HepG2 (cell line): ENCODE results near the gene GJA5. TPM values are rescaled to one million over a fixed set of nuclear protein-coding genes. Genes with fewer than 3 reads are reported as not detected.

Experiments used
- ATAC-seq: fragments of 200-7000 bp; cut with Tn5 transposase; 3 replicates; pipeline ENCODE4 v1.9.1; 2020; ENCODE audit warnings: mild to moderate bottlenecking, moderate library complexity
- BruUV-seq: library from RNA; stranded (reverse); fragments of 400-500 nt; replicated peaks from 2 replicates; lab custom pipeline; 2021; lab: Mats Ljungman, UMichigan
- CTCF ChIA-PET: fragments of 300-600 bp; formaldehyde crosslinking; extraction: SDS; loops from one replicate; lab custom pipeline; 2021; ENCODE audit warnings: low total read pairs, inconsistent platforms, low intra/inter-chr PET ratio; lab: Yijun Ruan, JAX
- POLR2A ChIA-PET: fragments of 350-600 bp; sonication (Branson Sonifier 250); formaldehyde crosslinking; loops from one replicate; lab custom pipeline; 2020; ENCODE audit warnings: antibody characterized with exemption, inconsistent platforms; lab: Yijun Ruan, JAX
- DNase-seq: peaks from one replicate; pipeline ENCODE4 v3.0.0-alpha.2; 2015; ENCODE audit warnings: low spot score
- FAIRE-seq: peaks from 3 replicates; lab custom pipeline; 2011; peaks lifted over from hg19 to GRCh38; lab: Jason Lieb, UNC
- H2AFZ ChIP-seq: one replicate; pipeline ENCODE4 v1.6.1; 2011; ENCODE audit warnings: low read length, inconsistent platforms
- H3K27ac ChIP-seq: fragments of 300-600 bp; 3 replicates; pipeline ENCODE4 v1.8.0; 2011; ENCODE audit warnings: mixed run types, mild to moderate bottlenecking, mixed read lengths, low read length, inconsistent platforms; ENCODE audit not compliant: insufficient read depth; ENCODE audit errors: extremely low read length
- H3K27me3 ChIP-seq, 2 experiments: fragments of 200-600 bp in 1 of 2; 2 replicates in 1 of 2; 3 replicates in 1 of 2; pipeline versions ENCODE4 v1.6.0 to v1.8.0; 2011; ENCODE audit warnings: low read length in 2 of 2, mild to moderate bottlenecking in 2 of 2, moderate library complexity in 2 of 2, inconsistent platforms in 1 of 2; ENCODE audit not compliant: insufficient read depth in 2 of 2, control insufficient read depth in 1 of 2
- H3K36me3 ChIP-seq, 2 experiments: fragments of 200-600 bp in 1 of 2; replicated peaks in 1 of 2; 2 replicates in 1 of 2; 3 replicates in 1 of 2; pipeline versions ENCODE4 v1.5.1 to v1.8.0; 2011; ENCODE audit warnings: low read length in 2 of 2, inconsistent platforms in 1 of 2; ENCODE audit not compliant: insufficient read depth in 2 of 2, control insufficient read depth in 1 of 2
- H3K4me1 ChIP-seq: 2 replicates; pipeline ENCODE4 v1.5.1; 2012; ENCODE audit warnings: low read length, inconsistent platforms; ENCODE audit not compliant: insufficient read depth
- H3K4me2 ChIP-seq: 2 replicates; pipeline ENCODE4 v1.6.0; 2011; ENCODE audit warnings: low read depth, low read length, inconsistent platforms
- H3K4me3 ChIP-seq, 3 experiments: fragments of 200-600 bp in 1 of 3; sonication (generic), shearing (Covaris generic) in 1 of 3; replicated peaks in 1 of 3; 2 replicates each; pipeline ENCODE4 v1.5.1; 2011 to 2016; ENCODE audit warnings: low read length in 3 of 3, inconsistent platforms in 2 of 3, low read depth in 2 of 3, mild to moderate bottlenecking in 2 of 3, control low read depth in 1 of 3, mixed read lengths in 1 of 3; ENCODE audit not compliant: insufficient read depth in 1 of 3
- H3K79me2 ChIP-seq: one replicate; pipeline ENCODE4 v1.6.1; 2011; ENCODE audit warnings: low read length, inconsistent platforms; ENCODE audit not compliant: insufficient read depth
- H3K9ac ChIP-seq: 2 replicates; pipeline ENCODE4 v1.6.0; 2011; ENCODE audit warnings: mild to moderate bottlenecking, low read depth, low read length, inconsistent platforms; ENCODE audit not compliant: insufficient read depth
- H3K9me3 ChIP-seq: 2 replicates; pipeline ENCODE4 v1.5.1; 2012; ENCODE audit warnings: mild to moderate bottlenecking, low read length
- H4K20me1 ChIP-seq: 2 replicates; pipeline ENCODE4 v1.6.0; 2011; ENCODE audit warnings: inconsistent platforms, mild to moderate bottlenecking, low read length, moderate library complexity; ENCODE audit not compliant: insufficient read depth
- FOXC1 ChIP-seq: sonication (generic); formaldehyde crosslinking; IDR thresholded peaks from 2 replicates; pipeline ENCODE4 v1.8.0; 2022; ENCODE audit warnings: mild to moderate bottlenecking, missing genetic modification reagents, borderline replicate concordance
- MEIS1 ChIP-seq: sonication (generic); formaldehyde crosslinking; IDR thresholded peaks from 2 replicates; pipeline ENCODE4 v1.9.0; 2021; ENCODE audit warnings: mild to moderate bottlenecking, missing genetic modification reagents, moderate library complexity, borderline replicate concordance
- REPIN1 ChIP-seq: sonication (generic); formaldehyde crosslinking; IDR thresholded peaks from 2 replicates; pipeline ENCODE4 v1.8.0; 2022; ENCODE audit warnings: missing genetic modification reagents, low read depth, mild to moderate bottlenecking, borderline replicate concordance
- SOX13 ChIP-seq, 3 experiments: fragments of 450-650 bp in 1 of 3; sonication (generic) in 1 of 3; formaldehyde crosslinking in 1 of 3; IDR thresholded peaks in 2 of 3; conservative IDR thresholded peaks in 1 of 3; 2 replicates each; pipeline versions ENCODE4 v1.5.0 to v1.6.1; 2016 to 2020; ENCODE audit warnings: antibody characterized with exemption in 1 of 3, mild to moderate bottlenecking in 1 of 3, missing compliant biosample characterization in 1 of 3, missing genetic modification reagents in 1 of 3, moderate library complexity in 1 of 3
- ZC3H13 ChIP-seq: sonication (generic); formaldehyde crosslinking; IDR thresholded peaks from 2 replicates; pipeline ENCODE4 v1.8.1; 2023; ENCODE audit warnings: mild to moderate bottlenecking, missing genetic modification reagents, moderate library complexity
- ZNF362 ChIP-seq: sonication (generic); formaldehyde crosslinking; IDR thresholded peaks from 2 replicates; pipeline ENCODE4 v1.4.0; 2020; ENCODE audit warnings: missing genetic modification reagents, mild to moderate bottlenecking, borderline replicate concordance
- ZNF660 ChIP-seq: sonication (generic); formaldehyde crosslinking; IDR thresholded peaks from 2 replicates; pipeline ENCODE4 v1.5.1; 2020; ENCODE audit warnings: mild to moderate bottlenecking, low read depth, missing genetic modification reagents, borderline replicate concordance
- ZSCAN25 ChIP-seq: sonication (generic); formaldehyde crosslinking; IDR thresholded peaks from 2 replicates; pipeline ENCODE4 v1.8.0; 2022; ENCODE audit warnings: mild to moderate bottlenecking, missing genetic modification reagents
- WGBS: methylation state at CpG from one replicate; pipeline ENCODE4 v1.1.6; 2017; ENCODE audit warnings: low lambda C conversion rate; 5-methylcytosine and 5-hydroxymethylcytosine counted together
- in situ Hi-C: cut with HindIII; loops from 2 replicates; pipeline ENCODE4 v1.10.0; 2017; ENCODE audit warnings: low pct_unique_long_range_greater_than_20kb; ENCODE audit not compliant: extremely low pct_ligation_motif_present
- intact Hi-C: fragments of 100-400 bp; cut with micrococcal nuclease; formaldehyde crosslinking; loops from one replicate; pipeline ENCODE4 v1.10.0; 2022; ENCODE audit not compliant: unreplicated experiment
- polyA plus RNA-seq, 8 experiments: library from polyadenylated mRNA; depleted of rRNA in 3 of 8; stranded (reverse) in 7 of 8; unstranded in 1 of 8; fragments of >200 nt; fragmentation: Illumina TruSeq in 4 of 8; extraction: Trizol in 4 of 8; gene quantifications; 2 replicates each; pipeline versions ENCODE4 v1.2.1 to v1.2.3, GENCODE V29; 2011 to 2016; ENCODE audit warnings: low read depth in 4 of 8, missing spikeins in 1 of 8, mixed read lengths in 1 of 8; ENCODE audit not compliant: insufficient read depth in 1 of 8
- total RNA-seq, 5 experiments: library from RNA; depleted of rRNA; stranded (reverse); fragments of >200 nt; fragmentation: Illumina TruSeq; extraction: Trizol; gene quantifications; 2 replicates each; pipeline ENCODE4 v1.2.3, GENCODE V29; 2016; ENCODE audit warnings: low read depth in 1 of 5
- TF ChIP-seq, protein P1 (sequence below): sonication (generic); formaldehyde crosslinking; IDR thresholded peaks from 2 replicates; pipeline ENCODE4 v1.4.0; 2020; ENCODE audit warnings: missing genetic modification reagents, borderline replicate concordance
- TF ChIP-seq, protein P2 (sequence below): sonication (generic); formaldehyde crosslinking; IDR thresholded peaks from 2 replicates; pipeline ENCODE4 v1.8.1; 2023; ENCODE audit warnings: mild to moderate bottlenecking, inconsistent platforms, moderate library complexity, missing genetic modification reagents, borderline replicate concordance

GJA5 gene
- total and polyA plus RNA-seq, 2 of the 13 experiments (the other 11 are each of a cell fraction or from before 2014, with no cell fraction given), result not detected

- TF ChIP-seq FOXC1 (CRISPR knock-in tag), result no peak
These were observed 38.7 kb downstream of the GJA5 start (continued) for GRCh38 chr1:147721716-147722115.

DNA sequence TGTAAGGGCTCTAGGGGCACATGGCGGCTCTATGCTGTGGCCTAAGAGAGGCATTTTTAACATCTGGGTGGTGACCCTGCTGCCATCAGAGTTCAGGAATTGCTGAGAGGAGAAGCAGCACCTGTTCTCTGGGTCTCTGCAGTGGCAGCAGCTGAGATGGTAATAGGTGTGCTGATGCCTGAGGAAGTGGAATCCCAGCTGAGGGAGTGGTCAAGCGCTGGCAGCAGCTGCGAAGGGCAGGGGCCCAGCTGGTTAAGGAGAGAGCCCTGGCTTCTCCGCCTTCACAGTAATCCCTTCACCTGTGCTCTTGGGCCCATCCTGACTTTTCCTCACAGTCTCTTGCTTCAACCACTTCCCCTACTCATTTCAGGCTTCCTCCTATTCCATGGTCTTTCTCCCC is 39.8 kb downstream of the GJA5 start:
- no peaks in the 10 kb centered on the region for H4K20me1 ChIP-seq
- no peaks in the 10 kb centered on the region for H3K79me2 ChIP-seq
- BruUV-seq, result no TSS peak
- ChIA-PET POLR2A (interaction anchor here (0.9 kb wide), 1 partner anchor 172 kb away, joined by 3 read pairs; no protein-coding TSS in a partner anchor), CTCF (no interaction called here)
- intact Hi-C loops (no loop called here), in situ Hi-C loops (loop anchor here (5.0 kb wide), 1 partner anchor 172 kb away; no protein-coding TSS in a partner anchor)
- FAIRE-seq, result no peak
- no peak overlapping the region for H2AFZ ChIP-seq
- H3K4me2 ChIP-seq, result no peak overlapping the region
- 100% methylated on average over 3 of the region's 4 CpGs for WGBS
- no peaks in the 10 kb centered on the region for H3K9me3 ChIP-seq
- ATAC-seq, result no peak
- peaks cover 38% of the 10 kb centered on the region for H3K4me1 ChIP-seq
- no peak overlapping the region for H3K9ac ChIP-seq
- no peak overlapping the region for H3K4me3 ChIP-seq
- no peak overlapping the region for H3K27ac ChIP-seq
- H3K27me3 ChIP-seq, result 0 out of 5 replicates have a peak, but pooled peaks cover 0 to 6% of the 10 kb centered on the region in 2 experiments
- no peak for DNase-seq
- no peaks in the 10 kb centered on the region for H3K36me3 ChIP-seq
- TF ChIP-seq MEIS1 (CRISPR knock-in tag) (no peak), ZNF660 (CRISPR knock-in tag) (no peak), ZC3H13 (CRISPR knock-in tag) (no peak), ZSCAN25 (CRISPR knock-in tag) (no peak), ZNF362 (no peak), REPIN1 (CRISPR knock-in tag) (no peak), SOX13 (IDR thresholded peaks at IDR 0.05) (no peak), SOX13 (CRISPR knock-in tag; conservative IDR thresholded peaks at IDR 0.05 in 1 of 2, IDR thresholded peaks at IDR 0.05 in 1 of 2) (no peak)
- TF ChIP-seq, protein P1, sequence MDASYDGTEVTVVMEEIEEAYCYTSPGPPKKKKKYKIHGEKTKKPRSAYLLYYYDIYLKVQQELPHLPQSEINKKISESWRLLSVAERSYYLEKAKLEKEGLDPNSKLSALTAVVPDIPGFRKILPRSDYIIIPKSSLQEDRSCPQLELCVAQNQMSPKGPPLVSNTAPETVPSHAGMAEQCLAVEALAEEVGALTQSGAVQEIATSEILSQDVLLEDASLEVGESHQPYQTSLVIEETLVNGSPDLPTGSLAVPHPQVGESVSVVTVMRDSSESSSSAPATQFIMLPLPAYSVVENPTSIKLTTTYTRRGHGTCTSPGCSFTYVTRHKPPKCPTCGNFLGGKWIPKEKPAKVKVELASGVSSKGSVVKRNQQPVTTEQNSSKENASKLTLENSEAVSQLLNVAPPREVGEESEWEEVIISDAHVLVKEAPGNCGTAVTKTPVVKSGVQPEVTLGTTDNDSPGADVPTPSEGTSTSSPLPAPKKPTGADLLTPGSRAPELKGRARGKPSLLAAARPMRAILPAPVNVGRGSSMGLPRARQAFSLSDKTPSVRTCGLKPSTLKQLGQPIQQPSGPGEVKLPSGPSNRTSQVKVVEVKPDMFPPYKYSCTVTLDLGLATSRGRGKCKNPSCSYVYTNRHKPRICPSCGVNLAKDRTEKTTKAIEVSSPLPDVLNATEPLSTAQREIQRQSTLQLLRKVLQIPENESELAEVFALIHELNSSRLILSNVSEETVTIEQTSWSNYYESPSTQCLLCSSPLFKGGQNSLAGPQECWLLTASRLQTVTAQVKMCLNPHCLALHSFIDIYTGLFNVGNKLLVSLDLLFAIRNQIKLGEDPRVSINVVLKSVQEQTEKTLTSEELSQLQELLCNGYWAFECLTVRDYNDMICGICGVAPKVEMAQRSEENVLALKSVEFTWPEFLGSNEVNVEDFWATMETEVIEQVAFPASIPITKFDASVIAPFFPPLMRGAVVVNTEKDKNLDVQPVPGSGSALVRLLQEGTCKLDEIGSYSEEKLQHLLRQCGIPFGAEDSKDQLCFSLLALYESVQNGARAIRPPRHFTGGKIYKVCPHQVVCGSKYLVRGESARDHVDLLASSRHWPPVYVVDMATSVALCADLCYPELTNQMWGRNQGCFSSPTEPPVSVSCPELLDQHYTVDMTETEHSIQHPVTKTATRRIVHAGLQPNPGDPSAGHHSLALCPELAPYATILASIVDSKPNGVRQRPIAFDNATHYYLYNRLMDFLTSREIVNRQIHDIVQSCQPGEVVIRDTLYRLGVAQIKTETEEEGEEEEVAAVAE (CRISPR knock-in tag), result no peak
- TF ChIP-seq, protein P2, sequence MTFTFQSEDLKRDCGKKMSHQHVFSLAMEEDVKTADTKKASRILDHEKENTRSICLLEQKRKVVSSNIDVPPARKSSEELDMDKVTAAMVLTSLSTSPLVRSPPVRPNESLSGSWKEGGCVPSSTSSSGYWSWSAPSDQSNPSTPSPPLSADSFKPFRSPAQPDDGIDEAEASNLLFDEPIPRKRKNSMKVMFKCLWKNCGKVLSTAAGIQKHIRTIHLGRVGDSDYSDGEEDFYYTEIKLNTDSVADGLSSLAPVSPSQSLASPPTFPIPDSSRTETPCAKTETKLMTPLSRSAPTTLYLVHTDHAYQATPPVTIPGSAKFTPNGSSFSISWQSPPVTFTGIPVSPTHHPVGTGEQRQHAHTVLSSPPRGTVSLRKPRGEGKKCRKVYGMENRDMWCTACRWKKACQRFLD (CRISPR knock-in tag), result no peak
